WERI-Rb-1 (cell line): ENCODE measurements around the gene BAD.
A peak's percentile ranks its signal among the peaks of the same experiment; 100 is the strongest.

Experiments
- DNase-seq: peaks from one replicate; pipeline ENCODE4 v3.0.0-alpha.2; 2020
- H3K27ac ChIP-seq: fragments of 250-450 bp; sonication (Bioruptor Pico); 2 replicates; pipeline ENCODE4 v1.5.1; 2020; ENCODE audit warnings: mild to moderate bottlenecking, moderate library complexity
- H3K27me3 ChIP-seq: fragments of 250-450 bp; sonication (Bioruptor Pico); 2 replicates; pipeline ENCODE4 v1.5.1; 2021; ENCODE audit warnings: mild to moderate bottlenecking, low read depth, moderate library complexity; ENCODE audit not compliant: insufficient read depth, severe bottlenecking
- H3K36me3 ChIP-seq: fragments of 250-450 bp; sonication (Bioruptor Pico); 2 replicates; pipeline ENCODE4 v1.5.1; 2020; ENCODE audit warnings: mild to moderate bottlenecking, moderate library complexity
- H3K4me3 ChIP-seq: 2 replicates; pipeline ENCODE4 v1.5.1; 2011; ENCODE audit warnings: low read depth, mild to moderate bottlenecking, control low read depth, low read length
- H3K9me3 ChIP-seq: fragments of 250-450 bp; sonication (Bioruptor Pico); 2 replicates; pipeline ENCODE4 v1.5.1; 2021; ENCODE audit warnings: mild to moderate bottlenecking, moderate library complexity; ENCODE audit not compliant: severe bottlenecking
- TF ChIP-seq, protein P1 (sequence below): IDR thresholded peaks from 2 replicates; pipeline ENCODE4 v1.5.1; 2011; ENCODE audit warnings: low read depth, mild to moderate bottlenecking, control low read depth, inconsistent platforms, low read length

BAD gene

DNA sequence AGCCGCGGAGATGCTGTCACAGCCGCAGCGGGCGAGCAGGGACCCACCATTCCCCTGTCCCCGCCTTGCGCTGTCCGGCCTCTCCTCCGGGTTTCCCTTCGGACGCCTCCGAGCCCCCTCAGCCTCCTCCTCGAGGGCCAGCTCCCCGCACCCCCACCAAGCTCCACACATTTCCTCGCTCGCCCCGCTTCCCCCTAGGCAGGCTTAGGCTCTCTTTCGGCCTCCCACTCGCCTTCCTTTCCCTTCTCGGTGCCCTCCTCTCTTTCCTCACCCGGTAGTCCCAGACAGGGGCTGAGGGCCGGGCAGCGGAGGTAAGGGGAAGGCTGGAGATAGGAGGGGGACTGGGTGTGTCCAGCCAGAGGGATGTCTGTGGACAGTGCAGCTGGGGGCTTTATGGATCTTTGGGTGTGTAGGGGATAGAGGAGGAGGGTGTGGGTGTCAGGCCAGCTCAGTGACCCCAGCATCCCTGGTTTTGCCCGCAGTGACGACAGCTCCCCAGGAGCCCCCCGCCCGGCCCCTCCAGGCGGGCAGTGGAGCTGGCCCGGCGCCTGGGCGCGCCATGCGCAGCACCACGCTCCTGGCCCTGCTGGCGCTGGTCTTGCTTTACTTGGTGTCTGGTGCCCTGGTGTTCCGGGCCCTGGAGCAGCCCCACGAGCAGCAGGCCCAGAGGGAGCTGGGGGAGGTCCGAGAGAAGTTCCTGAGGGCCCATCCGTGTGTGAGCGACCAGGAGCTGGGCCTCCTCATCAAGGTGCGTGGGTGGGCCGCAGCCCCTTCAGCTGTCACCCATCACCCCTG is 8.2 kb upstream of the BAD start:
- peaks cover 22% of the 10 kb centered on the region for H3K27me3 ChIP-seq
- TF ChIP-seq, protein P1, sequence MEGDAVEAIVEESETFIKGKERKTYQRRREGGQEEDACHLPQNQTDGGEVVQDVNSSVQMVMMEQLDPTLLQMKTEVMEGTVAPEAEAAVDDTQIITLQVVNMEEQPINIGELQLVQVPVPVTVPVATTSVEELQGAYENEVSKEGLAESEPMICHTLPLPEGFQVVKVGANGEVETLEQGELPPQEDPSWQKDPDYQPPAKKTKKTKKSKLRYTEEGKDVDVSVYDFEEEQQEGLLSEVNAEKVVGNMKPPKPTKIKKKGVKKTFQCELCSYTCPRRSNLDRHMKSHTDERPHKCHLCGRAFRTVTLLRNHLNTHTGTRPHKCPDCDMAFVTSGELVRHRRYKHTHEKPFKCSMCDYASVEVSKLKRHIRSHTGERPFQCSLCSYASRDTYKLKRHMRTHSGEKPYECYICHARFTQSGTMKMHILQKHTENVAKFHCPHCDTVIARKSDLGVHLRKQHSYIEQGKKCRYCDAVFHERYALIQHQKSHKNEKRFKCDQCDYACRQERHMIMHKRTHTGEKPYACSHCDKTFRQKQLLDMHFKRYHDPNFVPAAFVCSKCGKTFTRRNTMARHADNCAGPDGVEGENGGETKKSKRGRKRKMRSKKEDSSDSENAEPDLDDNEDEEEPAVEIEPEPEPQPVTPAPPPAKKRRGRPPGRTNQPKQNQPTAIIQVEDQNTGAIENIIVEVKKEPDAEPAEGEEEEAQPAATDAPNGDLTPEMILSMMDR, result no peak

DNA sequence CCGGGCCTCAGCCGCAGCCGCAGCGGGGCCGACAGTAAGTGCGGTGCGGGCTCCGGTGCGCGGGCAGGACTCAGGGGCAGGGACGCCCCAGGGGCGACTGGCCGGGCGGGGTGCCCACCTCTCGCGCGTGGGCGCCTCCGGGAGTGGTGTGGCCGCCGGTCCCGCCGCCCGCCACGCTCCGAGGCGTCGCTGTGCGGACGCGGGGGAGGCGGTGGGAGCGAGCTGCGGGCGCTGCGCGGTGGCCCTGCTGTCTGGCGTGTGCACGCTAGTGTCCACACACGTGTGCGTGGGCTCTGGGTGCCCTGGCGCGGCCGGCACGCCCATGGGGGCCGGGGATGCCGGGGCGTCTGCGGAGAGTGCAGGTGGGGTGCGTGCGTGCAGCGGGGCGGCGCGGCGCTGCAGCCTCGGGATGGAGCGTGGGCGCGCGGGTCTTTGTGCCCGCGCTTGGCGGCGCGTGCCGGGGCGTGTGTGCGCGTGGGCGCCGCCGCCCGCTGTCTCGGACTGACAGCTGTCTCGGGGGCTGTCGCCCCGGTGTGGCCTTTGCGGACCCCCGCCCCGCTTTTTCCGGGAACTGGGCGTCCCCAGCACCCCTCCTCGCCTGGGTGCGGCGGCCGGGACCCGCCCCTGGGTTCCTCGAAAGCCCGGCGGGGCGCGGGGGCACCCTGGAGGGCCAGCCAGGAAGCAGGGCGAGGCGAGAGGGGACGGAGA is 7.4 kb upstream of the BAD start:
- no peaks in the 10 kb centered on the region for H3K36me3 ChIP-seq
- no peak for DNase-seq
- no peak overlapping the region for H3K27ac ChIP-seq
- H3K27me3 ChIP-seq, result peaks cover 22% of the 10 kb centered on the region
- H3K9me3 ChIP-seq, result no peaks in the 10 kb centered on the region
- peak overlapping the region; percentile 39 for H3K4me3 ChIP-seq
- TF ChIP-seq, protein P1, result no peak

More for the DNA sequence above, 8.2 kb upstream of the BAD start:
- no peak for DNase-seq
- Histone ChIP-seq H3K27ac (no peak overlapping the region), H3K4me3 (peak overlapping the region; percentile 39), H3K9me3 (no peaks in the 10 kb centered on the region), H3K36me3 (no peaks in the 10 kb centered on the region)

DNA sequence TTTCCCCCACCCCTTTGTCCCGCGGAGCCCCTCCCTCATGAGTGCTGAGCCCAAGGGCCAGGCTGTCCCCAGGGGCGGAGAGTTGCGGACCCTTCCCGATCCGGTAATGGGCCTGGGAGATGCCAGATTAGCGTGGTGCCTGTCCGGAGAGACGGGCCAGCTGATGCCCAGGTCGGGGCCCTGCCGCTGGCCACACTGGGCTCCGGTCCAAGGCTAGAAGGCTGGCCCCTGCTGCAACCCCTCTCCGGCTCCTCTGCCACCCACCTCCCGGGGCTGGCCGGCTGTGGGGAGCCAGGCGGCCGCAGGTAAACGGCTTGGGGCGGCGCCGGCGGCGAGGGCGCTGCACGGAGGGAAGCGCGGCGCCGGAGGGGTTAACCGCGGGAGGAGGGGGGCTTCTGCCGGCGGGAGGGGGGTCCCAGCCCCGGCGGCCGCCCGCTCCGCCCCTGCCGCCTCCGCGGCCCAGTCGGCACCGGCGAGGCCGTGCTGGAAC is 6.8 kb upstream of the BAD start, which contains the start of gene KCNK4:
KCNK4 (plus strand) TSS at position 41 of the 490 bp plus-strand sequence. CDS start 1,717 bp downstream, outside the sequence.
- peak within 1 kb of the TSS; percentile 39 for H3K4me3 ChIP-seq
- peaks cover 22% of the 10 kb centered on the region for H3K27me3 ChIP-seq
- H3K27ac ChIP-seq, result no peak within 1 kb of the TSS
- TF ChIP-seq, protein P1, result no peak
- H3K9me3 ChIP-seq, result no peaks in the 10 kb centered on the region
- DNase-seq, result no peak
- H3K36me3 ChIP-seq, result no peaks in the 10 kb centered on the region

DNA sequence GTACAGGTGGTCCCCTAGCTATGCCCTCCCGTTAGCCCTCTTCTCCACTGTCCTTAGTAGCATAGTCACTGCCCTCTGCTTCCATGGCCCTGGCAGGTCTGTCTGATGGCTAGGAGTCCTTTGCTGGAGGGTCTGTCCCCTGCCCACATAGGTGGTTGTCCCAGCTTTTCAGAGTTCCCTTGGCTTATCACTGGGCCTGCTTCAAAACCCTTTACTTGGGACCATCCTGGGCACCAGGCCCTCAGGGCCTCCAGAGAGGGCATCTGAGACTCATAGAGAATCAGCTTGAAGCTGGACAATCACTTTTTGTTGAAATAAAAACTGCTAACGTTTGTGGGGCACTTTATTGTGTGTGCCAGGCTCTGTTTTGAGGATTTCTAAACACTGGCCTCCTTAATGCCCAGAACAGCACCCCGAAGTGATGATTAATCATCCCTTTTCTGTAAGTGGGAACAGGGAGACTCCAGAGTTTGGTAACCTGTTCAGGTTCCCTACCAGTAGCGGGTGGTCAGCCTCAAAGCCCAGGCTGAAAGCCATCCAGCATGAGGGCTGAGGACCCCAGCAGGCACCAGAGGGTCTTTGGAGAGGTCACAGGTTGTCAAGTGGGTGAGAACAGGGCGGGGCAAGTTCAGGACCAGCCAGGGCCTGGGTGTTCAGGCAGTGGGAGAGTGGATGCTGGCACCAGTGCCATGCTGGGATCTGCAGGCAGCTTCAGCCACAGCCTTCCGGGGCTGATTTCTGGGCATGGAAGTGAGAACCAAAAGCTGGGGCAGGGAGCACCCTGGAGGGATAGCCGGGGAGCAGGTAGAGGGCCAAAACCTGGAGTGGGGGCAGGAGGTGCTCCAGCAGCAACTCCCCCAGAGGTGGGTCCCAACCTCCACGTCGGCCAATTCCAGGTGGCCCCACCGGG is 6.1 kb upstream of the BAD start:
- Histone ChIP-seq H3K27me3 (peaks cover 22% of the 10 kb centered on the region), H3K36me3 (no peaks in the 10 kb centered on the region), H3K27ac (no peak overlapping the region), H3K4me3 (no peak overlapping the region), H3K9me3 (no peaks in the 10 kb centered on the region)
- TF ChIP-seq, protein P1, result no peak
- DNase-seq, result no peak

DNA sequence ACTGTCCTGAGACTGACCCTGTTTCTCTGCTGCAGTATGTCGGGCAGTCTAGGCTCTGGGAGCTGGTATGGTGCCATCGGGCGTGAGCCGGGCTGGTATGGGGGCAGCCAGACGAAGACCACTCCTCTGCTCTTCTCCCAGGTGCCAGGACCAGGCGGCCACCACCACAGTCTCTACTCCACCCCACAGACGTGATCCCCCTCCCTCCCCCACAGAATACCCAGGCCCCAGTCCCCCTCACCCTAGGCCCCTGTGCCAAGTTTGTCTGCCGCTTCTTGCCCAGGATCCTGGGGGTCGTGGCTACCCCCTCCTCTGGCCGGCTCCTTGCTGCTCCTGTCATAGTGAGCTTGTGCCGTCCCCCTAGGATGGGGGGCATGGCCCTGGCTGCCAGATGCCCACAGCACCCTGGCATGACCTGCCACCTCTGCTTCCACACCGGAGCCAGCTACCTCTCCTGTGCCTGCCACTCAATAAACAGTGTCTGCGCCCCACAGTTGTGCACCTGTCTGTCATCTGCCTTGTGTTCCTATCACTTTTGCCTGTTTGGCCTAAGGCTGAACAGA is 4.6 kb upstream of the BAD start:
- Histone ChIP-seq H3K36me3 (no peaks in the 10 kb centered on the region), H3K27me3 (peaks cover 22% of the 10 kb centered on the region)
- DNase-seq, result no peak

More for the DNA sequence above, 4.6 kb upstream of the BAD start:
- Histone ChIP-seq H3K27ac (no peak overlapping the region), H3K9me3 (no peaks in the 10 kb centered on the region), H3K4me3 (no peak overlapping the region)
- TF ChIP-seq, protein P1, result no peak
